GM19035 (cell line): ENCODE results near the gene PFN4.

Experiments
- ATAC-seq: cut with Tn5 transposase; IDR thresholded peaks from one replicate; pipeline ENCODE4 v1.9.1; 2021; ENCODE audit not compliant: unreplicated experiment

Gene PFN4

GRCh38 chr2:24082787-24083566 is 40.2 kb downstream of the PFN4 start:
- no peak for ATAC-seq

- no peak for ATAC-seq
Measured at GRCh38 chr2:24080701-24081100, 42.4 kb downstream of the PFN4 start.

GRCh38 chr2:24077879-24078278 is 45.3 kb downstream of the PFN4 start:
- ATAC-seq: no peak

- no peak for ATAC-seq
Measured at GRCh38 chr2:24077535-24077877, 45.6 kb downstream of the PFN4 start.

GRCh38 chr2:24076849-24077534 is 46.1 kb downstream of the PFN4 start:
- no peak for ATAC-seq

- peak; percentile 95 for ATAC-seq
Measured at GRCh38 chr2:24075915-24076848, 47.0 kb downstream of the PFN4 start, which contains the start of gene SF3B6. Gene SF3B6 (minus strand): TSS chr2:24076326. CDS start chr2:24076229, 97 bp downstream.

GRCh38 chr2:24075259-24075658 is 47.9 kb downstream of the PFN4 start:
- ATAC-seq: no peak

GRCh38 chr2:24073816-24074215 is 49.3 kb downstream of the PFN4 start:
- no peak for ATAC-seq

GRCh38 chr2:24072259-24072658 is 50.9 kb downstream of the PFN4 start:
- no peak for ATAC-seq

GRCh38 chr2:24065341-24065740 is 57.8 kb downstream of the PFN4 start:
- ATAC-seq: no peak
